Ishikawa (cell line): Measurements from ENCODE around the gene EIF2AK3.

Experiments used
- CEBPB ChIP-seq: IDR thresholded peaks from 2 replicates; pipeline ENCODE4 v1.6.1; 2012
- CREB1 ChIP-seq: IDR thresholded peaks from 2 replicates; pipeline ENCODE4 v1.6.1; 2012; ENCODE audit warnings: low read depth
- EGR1 ChIP-seq: IDR thresholded peaks from 2 replicates; pipeline ENCODE4 v1.6.1; 2012
- EP300 ChIP-seq: IDR thresholded peaks from 2 replicates; pipeline ENCODE4 v1.6.1; 2012; ENCODE audit warnings: borderline replicate concordance
- FOXM1 ChIP-seq: IDR thresholded peaks from 2 replicates; pipeline ENCODE4 v1.6.1; 2012; ENCODE audit warnings: low read depth, borderline replicate concordance
- NFIC ChIP-seq: IDR thresholded peaks from 2 replicates; pipeline ENCODE4 v1.6.1; 2012
- RAD21 ChIP-seq: IDR thresholded peaks from 2 replicates; pipeline ENCODE4 v1.6.1; 2012; ENCODE audit warnings: low read depth
- TAF1 ChIP-seq: IDR thresholded peaks from 2 replicates; pipeline ENCODE4 v1.6.1; 2012; ENCODE audit warnings: low read depth, mild to moderate bottlenecking
- TCF12 ChIP-seq: IDR thresholded peaks from 2 replicates; pipeline ENCODE4 v1.6.1; 2012; ENCODE audit warnings: low read depth
- TEAD4 ChIP-seq: IDR thresholded peaks from 2 replicates; pipeline ENCODE4 v1.6.1; 2012
- USF1 ChIP-seq: IDR thresholded peaks from 2 replicates; pipeline ENCODE4 v1.6.1; 2012
- YY1 ChIP-seq: IDR thresholded peaks from 2 replicates; pipeline ENCODE4 v1.6.1; 2012; ENCODE audit warnings: low read depth
- ZBTB7A ChIP-seq: IDR thresholded peaks from 2 replicates; pipeline ENCODE4 v1.6.1; 2012; ENCODE audit warnings: low read depth
- TF ChIP-seq, protein P1 (sequence below): IDR thresholded peaks from 2 replicates; pipeline ENCODE4 v1.6.1; 2012; ENCODE audit warnings: low read depth, mild to moderate bottlenecking
- TF ChIP-seq, protein P2 (sequence below): IDR thresholded peaks from 2 replicates; pipeline ENCODE4 v1.6.1; 2012

The EIF2AK3 gene

GRCh38 chr2:88626171-88627054 is 851 bp downstream of the EIF2AK3 start:
- TF ChIP-seq EP300 (no peak), ZBTB7A (0 out of 2 replicates have a peak, but pooled peaks have one; percentile 22)

GRCh38 chr2:88624477-88624876 is 2.8 kb downstream of the EIF2AK3 start:
- TF ChIP-seq TCF12 (no peak), CEBPB (no peak), ZBTB7A (no peak), CREB1 (no peak), EGR1 (no peak), EP300 (no peak), NFIC (no peak), RAD21 (no peak), FOXM1 (no peak), YY1 (no peak), TEAD4 (no peak)
- TF ChIP-seq, protein P1, sequence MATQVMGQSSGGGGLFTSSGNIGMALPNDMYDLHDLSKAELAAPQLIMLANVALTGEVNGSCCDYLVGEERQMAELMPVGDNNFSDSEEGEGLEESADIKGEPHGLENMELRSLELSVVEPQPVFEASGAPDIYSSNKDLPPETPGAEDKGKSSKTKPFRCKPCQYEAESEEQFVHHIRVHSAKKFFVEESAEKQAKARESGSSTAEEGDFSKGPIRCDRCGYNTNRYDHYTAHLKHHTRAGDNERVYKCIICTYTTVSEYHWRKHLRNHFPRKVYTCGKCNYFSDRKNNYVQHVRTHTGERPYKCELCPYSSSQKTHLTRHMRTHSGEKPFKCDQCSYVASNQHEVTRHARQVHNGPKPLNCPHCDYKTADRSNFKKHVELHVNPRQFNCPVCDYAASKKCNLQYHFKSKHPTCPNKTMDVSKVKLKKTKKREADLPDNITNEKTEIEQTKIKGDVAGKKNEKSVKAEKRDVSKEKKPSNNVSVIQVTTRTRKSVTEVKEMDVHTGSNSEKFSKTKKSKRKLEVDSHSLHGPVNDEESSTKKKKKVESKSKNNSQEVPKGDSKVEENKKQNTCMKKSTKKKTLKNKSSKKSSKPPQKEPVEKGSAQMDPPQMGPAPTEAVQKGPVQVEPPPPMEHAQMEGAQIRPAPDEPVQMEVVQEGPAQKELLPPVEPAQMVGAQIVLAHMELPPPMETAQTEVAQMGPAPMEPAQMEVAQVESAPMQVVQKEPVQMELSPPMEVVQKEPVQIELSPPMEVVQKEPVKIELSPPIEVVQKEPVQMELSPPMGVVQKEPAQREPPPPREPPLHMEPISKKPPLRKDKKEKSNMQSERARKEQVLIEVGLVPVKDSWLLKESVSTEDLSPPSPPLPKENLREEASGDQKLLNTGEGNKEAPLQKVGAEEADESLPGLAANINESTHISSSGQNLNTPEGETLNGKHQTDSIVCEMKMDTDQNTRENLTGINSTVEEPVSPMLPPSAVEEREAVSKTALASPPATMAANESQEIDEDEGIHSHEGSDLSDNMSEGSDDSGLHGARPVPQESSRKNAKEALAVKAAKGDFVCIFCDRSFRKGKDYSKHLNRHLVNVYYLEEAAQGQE: no peak
- TF ChIP-seq, protein P2, sequence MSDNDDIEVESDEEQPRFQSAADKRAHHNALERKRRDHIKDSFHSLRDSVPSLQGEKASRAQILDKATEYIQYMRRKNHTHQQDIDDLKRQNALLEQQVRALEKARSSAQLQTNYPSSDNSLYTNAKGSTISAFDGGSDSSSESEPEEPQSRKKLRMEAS: no peak

GRCh38 chr2:88622307-88622706 is 5.0 kb downstream of the EIF2AK3 start:
- TF ChIP-seq RAD21: no peak
- TF ChIP-seq TEAD4: no peak
- no peak for TF ChIP-seq FOXM1
- TF ChIP-seq EGR1: no peak
- TF ChIP-seq YY1: no peak
- no peak for TF ChIP-seq ZBTB7A
- TF ChIP-seq, protein P1: no peak
- TF ChIP-seq CREB1: no peak
- no peak for TF ChIP-seq CEBPB
- TF ChIP-seq EP300: no peak
- TF ChIP-seq, protein P2: no peak
- no peak for TF ChIP-seq TAF1
- no peak for TF ChIP-seq USF1

- no peak for TF ChIP-seq CEBPB
- TF ChIP-seq RAD21: no peak
- TF ChIP-seq, protein P1: no peak
- TF ChIP-seq YY1: no peak
- TF ChIP-seq ZBTB7A: no peak
- no peak for TF ChIP-seq TCF12
- TF ChIP-seq, protein P2: no peak
- TF ChIP-seq USF1: no peak
- TF ChIP-seq EP300: no peak
- no peak for TF ChIP-seq TAF1
- TF ChIP-seq CREB1: no peak
- TF ChIP-seq EGR1: no peak
- no peak for TF ChIP-seq FOXM1
- TF ChIP-seq NFIC: no peak
- TF ChIP-seq TEAD4: no peak
These were observed 5.8 kb downstream of the EIF2AK3 start for GRCh38 chr2:88621432-88621831.
